SK-N-SH treated with all-trans-retinoic acid at 6 μM for 48 hours (cell line): ENCODE results near the gene BAZ1A.

Source experiments
- ATAC-seq: fragments of 200-7000 bp; cut with Tn5 transposase; 3 replicates; pipeline ENCODE4 v1.9.1; 2020; ENCODE audit warnings: mild to moderate bottlenecking, moderate library complexity
- ARNTL ChIP-seq: fragments of 450-650 bp; formaldehyde crosslinking; IDR thresholded peaks from 2 replicates; pipeline ENCODE4 v1.5.0; 2020; ENCODE audit warnings: low read depth, mild to moderate bottlenecking, moderate library complexity, borderline replicate concordance
- BACH2 ChIP-seq: fragments of 250-450 bp; sonication (Bioruptor Pico); IDR thresholded peaks from 2 replicates; pipeline ENCODE4 v1.9.0; 2021; ENCODE audit warnings: mild to moderate bottlenecking, borderline replicate concordance
- CREB5 ChIP-seq: fragments of 250-450 bp; sonication (Bioruptor Pico); IDR thresholded peaks from 2 replicates; pipeline ENCODE4 v1.5.1; 2020; ENCODE audit warnings: low read depth, mild to moderate bottlenecking, moderate library complexity
- ESRRG ChIP-seq: fragments of 250-450 bp; sonication (Bioruptor Pico); IDR thresholded peaks from 2 replicates; pipeline ENCODE4 v1.6.1; 2021; ENCODE audit warnings: mild to moderate bottlenecking
- GLIS3 ChIP-seq: fragments of 250-450 bp; sonication (Bioruptor Pico); IDR thresholded peaks from 2 replicates; pipeline ENCODE4 v1.5.0; 2020; ENCODE audit warnings: mild to moderate bottlenecking, moderate library complexity
- OSR1 ChIP-seq: fragments of 250-450 bp; sonication (Bioruptor Pico); IDR thresholded peaks from 2 replicates; pipeline ENCODE4 v1.8.0; 2022; ENCODE audit warnings: moderate library complexity, mild to moderate bottlenecking, inconsistent platforms
- SNAI2 ChIP-seq: fragments of 250-450 bp; sonication (Bioruptor Pico); IDR thresholded peaks from 2 replicates; pipeline ENCODE4 v1.5.0; 2020; ENCODE audit warnings: mild to moderate bottlenecking, moderate library complexity
- TCF4 ChIP-seq: fragments of 250-450 bp; sonication (Bioruptor Pico); IDR thresholded peaks from 2 replicates; pipeline ENCODE4 v1.8.0; 2021; ENCODE audit warnings: mild to moderate bottlenecking, moderate library complexity, borderline replicate concordance
- TOX ChIP-seq: fragments of 250-450 bp; sonication (Bioruptor Pico); IDR thresholded peaks from 2 replicates; pipeline ENCODE4 v1.8.0; 2021; ENCODE audit warnings: mild to moderate bottlenecking, moderate library complexity, borderline replicate concordance
- ZFP3 ChIP-seq: fragments of 250-450 bp; sonication (Bioruptor Pico); IDR thresholded peaks from 2 replicates; pipeline ENCODE4 v1.5.0; 2020; ENCODE audit warnings: mild to moderate bottlenecking, moderate library complexity
- ZFP30 ChIP-seq: fragments of 450-650 bp; formaldehyde crosslinking; IDR thresholded peaks from 2 replicates; pipeline ENCODE4 v1.5.0; 2022; ENCODE audit warnings: mild to moderate bottlenecking, moderate library complexity
- ZNF565 ChIP-seq: fragments of 450-650 bp; formaldehyde crosslinking; conservative IDR thresholded peaks from 2 replicates; pipeline ENCODE4 v1.5.0; 2020; ENCODE audit warnings: low read depth, mild to moderate bottlenecking, moderate library complexity
- ZNF70 ChIP-seq: fragments of 450-650 bp; formaldehyde crosslinking; IDR thresholded peaks from 2 replicates; pipeline ENCODE4 v1.5.0; 2020; ENCODE audit warnings: mild to moderate bottlenecking, moderate library complexity
- ZNF8 ChIP-seq: fragments of 450-650 bp; formaldehyde crosslinking; IDR thresholded peaks from 2 replicates; pipeline ENCODE4 v1.5.0; 2020; ENCODE audit warnings: mild to moderate bottlenecking, moderate library complexity
- TF ChIP-seq, protein P1 (sequence below): fragments of 250-450 bp; sonication (Bioruptor Pico); IDR thresholded peaks from 2 replicates; pipeline ENCODE4 v1.8.0; 2021; ENCODE audit warnings: low read depth, mild to moderate bottlenecking, moderate library complexity, borderline replicate concordance
- TF ChIP-seq, protein P2 (sequence below): fragments of 250-450 bp; sonication (Bioruptor Pico); IDR thresholded peaks from 2 replicates; pipeline ENCODE4 v1.5.0; 2020; ENCODE audit warnings: mild to moderate bottlenecking, moderate library complexity
- TF ChIP-seq, protein P3 (sequence below): fragments of 250-450 bp; sonication (Bioruptor Pico); IDR thresholded peaks from 2 replicates; pipeline ENCODE4 v1.5.1; 2021; ENCODE audit warnings: mild to moderate bottlenecking, moderate library complexity

The BAZ1A gene

DNA sequence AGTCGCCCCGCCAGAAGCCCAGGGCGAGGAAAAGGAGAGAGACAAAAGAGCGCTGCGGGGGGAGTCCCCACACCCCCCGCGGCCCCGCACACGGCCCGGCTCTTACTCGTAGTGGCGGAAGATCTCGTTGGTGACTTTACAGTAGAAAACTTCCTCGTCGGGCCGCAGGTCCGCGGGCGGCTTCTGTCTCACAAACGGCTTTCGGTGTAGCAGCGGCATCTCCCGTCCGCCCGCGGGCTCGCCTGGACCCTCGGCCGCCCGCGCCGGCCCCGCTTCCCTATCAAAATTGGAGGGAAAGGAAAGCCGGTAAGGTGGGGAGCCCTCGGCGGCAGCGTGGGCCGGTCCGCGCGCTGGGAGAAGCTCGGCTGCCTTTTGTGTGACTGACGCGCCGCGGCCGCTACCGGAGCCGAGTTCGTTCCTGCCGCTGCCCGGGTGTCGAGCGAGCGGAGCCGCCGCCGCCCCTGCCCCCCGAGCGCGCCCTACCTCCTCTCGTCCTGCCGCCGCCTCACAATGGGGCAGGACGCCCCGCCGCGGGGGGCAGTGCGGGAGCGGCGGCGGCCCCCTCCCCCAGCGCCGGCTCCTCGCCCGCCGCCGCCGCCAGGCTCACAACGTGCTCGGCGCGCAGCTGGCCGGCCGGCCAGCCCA, 652 bp downstream of the BAZ1A start (continued):
- TF ChIP-seq CREB5 (CRISPR knock-in tag): no peak
- TF ChIP-seq ZFP30 (CRISPR knock-in tag): no peak
- TF ChIP-seq, protein P1, sequence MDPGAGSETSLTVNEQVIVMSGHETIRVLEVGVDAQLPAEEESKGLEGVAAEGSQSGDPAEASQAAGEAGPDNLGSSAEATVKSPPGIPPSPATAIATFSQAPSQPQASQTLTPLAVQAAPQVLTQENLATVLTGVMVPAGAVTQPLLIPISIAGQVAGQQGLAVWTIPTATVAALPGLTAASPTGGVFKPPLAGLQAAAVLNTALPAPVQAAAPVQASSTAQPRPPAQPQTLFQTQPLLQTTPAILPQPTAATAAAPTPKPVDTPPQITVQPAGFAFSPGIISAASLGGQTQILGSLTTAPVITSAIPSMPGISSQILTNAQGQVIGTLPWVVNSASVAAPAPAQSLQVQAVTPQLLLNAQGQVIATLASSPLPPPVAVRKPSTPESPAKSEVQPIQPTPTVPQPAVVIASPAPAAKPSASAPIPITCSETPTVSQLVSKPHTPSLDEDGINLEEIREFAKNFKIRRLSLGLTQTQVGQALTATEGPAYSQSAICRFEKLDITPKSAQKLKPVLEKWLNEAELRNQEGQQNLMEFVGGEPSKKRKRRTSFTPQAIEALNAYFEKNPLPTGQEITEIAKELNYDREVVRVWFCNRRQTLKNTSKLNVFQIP (CRISPR knock-in tag): no peak

- ATAC-seq: peak; percentile 68
- TF ChIP-seq ZNF565 (CRISPR knock-in tag): no peak
- TF ChIP-seq GLIS3 (CRISPR knock-in tag): 0 out of 2 replicates have a peak, but pooled peaks have one; percentile 47
- TF ChIP-seq ZFP3: peak; percentile 16; the same call in 1 of the 2 replicates
- no peak; the same call in 1 of the 2 replicates for TF ChIP-seq ZNF70 (CRISPR knock-in tag)
- TF ChIP-seq TCF4: no peak
- no peak for TF ChIP-seq ZFP30 (CRISPR knock-in tag)
- TF ChIP-seq OSR1 (CRISPR knock-in tag): no peak
- no peak for TF ChIP-seq SNAI2 (CRISPR knock-in tag)
- no peak for TF ChIP-seq TOX (CRISPR knock-in tag)
- TF ChIP-seq, protein P1 (CRISPR knock-in tag): no peak
Measured at GRCh38 chr14:34873589-34874385, 1.4 kb downstream of the BAZ1A start.

DNA sequence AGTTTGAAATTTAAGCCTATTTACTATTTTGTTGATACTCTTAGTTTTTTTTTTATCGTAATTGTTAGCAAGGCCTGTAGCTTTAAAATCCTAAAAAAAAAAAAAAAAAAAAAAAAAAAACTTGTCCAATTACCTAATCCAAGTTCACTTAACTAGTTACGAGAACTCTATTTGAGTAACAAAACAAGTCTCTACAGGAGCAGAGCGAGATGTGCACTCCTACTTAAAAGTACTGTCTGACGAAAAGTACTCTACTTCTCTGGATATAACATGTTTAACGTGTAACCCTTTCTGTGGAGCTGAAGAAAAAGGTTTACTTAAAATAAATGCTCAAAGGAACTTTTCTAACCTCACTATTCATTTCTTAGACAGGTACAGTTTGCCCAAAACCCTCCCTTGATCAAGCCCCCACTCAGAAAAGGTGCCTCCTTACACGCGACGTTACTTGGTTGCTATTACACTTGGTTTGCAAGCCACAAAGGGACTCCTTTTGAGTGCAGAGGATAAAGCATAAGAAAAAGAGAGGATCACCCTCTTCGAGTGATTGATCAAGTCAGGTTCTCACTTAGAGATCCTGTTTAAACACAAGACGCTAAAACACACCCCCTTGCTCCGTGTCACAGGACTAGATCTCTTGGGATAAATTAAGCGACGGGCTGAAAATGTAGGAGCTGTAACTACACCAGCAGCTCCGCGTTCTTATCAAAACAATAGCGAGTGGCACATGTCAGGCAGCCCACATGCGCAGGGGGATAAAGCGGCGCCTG, 2.2 kb downstream of the BAZ1A start:
- TF ChIP-seq GLIS3 (CRISPR knock-in tag) (no peak), SNAI2 (CRISPR knock-in tag) (no peak), BACH2 (CRISPR knock-in tag) (no peak), TOX (CRISPR knock-in tag) (no peak), ZNF8 (CRISPR knock-in tag) (no peak), ARNTL (CRISPR knock-in tag) (no peak), ESRRG (CRISPR knock-in tag) (no peak), ZFP30 (CRISPR knock-in tag) (no peak), OSR1 (CRISPR knock-in tag) (no peak), ZFP3 (no peak)
- TF ChIP-seq, protein P2, sequence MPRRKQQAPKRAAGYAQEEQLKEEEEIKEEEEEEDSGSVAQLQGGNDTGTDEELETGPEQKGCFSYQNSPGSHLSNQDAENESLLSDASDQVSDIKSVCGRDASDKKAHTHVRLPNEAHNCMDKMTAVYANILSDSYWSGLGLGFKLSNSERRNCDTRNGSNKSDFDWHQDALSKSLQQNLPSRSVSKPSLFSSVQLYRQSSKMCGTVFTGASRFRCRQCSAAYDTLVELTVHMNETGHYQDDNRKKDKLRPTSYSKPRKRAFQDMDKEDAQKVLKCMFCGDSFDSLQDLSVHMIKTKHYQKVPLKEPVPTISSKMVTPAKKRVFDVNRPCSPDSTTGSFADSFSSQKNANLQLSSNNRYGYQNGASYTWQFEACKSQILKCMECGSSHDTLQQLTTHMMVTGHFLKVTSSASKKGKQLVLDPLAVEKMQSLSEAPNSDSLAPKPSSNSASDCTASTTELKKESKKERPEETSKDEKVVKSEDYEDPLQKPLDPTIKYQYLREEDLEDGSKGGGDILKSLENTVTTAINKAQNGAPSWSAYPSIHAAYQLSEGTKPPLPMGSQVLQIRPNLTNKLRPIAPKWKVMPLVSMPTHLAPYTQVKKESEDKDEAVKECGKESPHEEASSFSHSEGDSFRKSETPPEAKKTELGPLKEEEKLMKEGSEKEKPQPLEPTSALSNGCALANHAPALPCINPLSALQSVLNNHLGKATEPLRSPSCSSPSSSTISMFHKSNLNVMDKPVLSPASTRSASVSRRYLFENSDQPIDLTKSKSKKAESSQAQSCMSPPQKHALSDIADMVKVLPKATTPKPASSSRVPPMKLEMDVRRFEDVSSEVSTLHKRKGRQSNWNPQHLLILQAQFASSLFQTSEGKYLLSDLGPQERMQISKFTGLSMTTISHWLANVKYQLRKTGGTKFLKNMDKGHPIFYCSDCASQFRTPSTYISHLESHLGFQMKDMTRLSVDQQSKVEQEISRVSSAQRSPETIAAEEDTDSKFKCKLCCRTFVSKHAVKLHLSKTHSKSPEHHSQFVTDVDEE (CRISPR knock-in tag): no peak
- TF ChIP-seq, protein P3, sequence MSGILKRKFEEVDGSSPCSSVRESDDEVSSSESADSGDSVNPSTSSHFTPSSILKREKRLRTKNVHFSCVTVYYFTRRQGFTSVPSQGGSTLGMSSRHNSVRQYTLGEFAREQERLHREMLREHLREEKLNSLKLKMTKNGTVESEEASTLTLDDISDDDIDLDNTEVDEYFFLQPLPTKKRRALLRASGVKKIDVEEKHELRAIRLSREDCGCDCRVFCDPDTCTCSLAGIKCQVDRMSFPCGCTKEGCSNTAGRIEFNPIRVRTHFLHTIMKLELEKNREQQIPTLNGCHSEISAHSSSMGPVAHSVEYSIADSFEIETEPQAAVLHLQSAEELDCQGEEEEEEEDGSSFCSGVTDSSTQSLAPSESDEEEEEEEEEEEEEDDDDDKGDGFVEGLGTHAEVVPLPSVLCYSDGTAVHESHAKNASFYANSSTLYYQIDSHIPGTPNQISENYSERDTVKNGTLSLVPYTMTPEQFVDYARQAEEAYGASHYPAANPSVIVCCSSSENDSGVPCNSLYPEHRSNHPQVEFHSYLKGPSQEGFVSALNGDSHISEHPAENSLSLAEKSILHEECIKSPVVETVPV (CRISPR knock-in tag): no peak
- peak; percentile 65; the same call in 2 of the 3 replicates for ATAC-seq
